Brain microvascular endothelial cell (primary cell): ENCODE data around the gene NLRP5.

ENCODE experiments used
- DNase-seq: peaks from one replicate; pipeline ENCODE4 v3.0.0-alpha.2; 2020
- H3K27ac ChIP-seq: fragments of 250-450 bp; sonication (Bioruptor Pico); 2 replicates; pipeline ENCODE4 v1.5.1; 2020; ENCODE audit warnings: mild to moderate bottlenecking, moderate library complexity
- H3K27me3 ChIP-seq: fragments of 250-450 bp; sonication (Bioruptor Pico); replicated peaks from 2 replicates; pipeline ENCODE4 v1.5.1; 2020; ENCODE audit warnings: mild to moderate bottlenecking
- H3K36me3 ChIP-seq: fragments of 250-450 bp; sonication (Bioruptor Pico); replicated peaks from 2 replicates; pipeline ENCODE4 v1.5.1; 2020; ENCODE audit warnings: mild to moderate bottlenecking
- H3K4me3 ChIP-seq: 2 replicates; pipeline ENCODE4 v1.5.1; 2011; ENCODE audit warnings: low read depth, mild to moderate bottlenecking, control low read depth, low read length, moderate library complexity
- in situ Hi-C: cut with HindIII; loops from 2 replicates; pipeline ENCODE4 v1.10.0; 2017; ENCODE audit warnings: low sequenced_read_pairs, low pct_ligation_motif_present
- TF ChIP-seq, protein P1 (sequence below): IDR thresholded peaks from 2 replicates; pipeline ENCODE4 v1.5.1; 2011; ENCODE audit warnings: low read depth, mild to moderate bottlenecking, moderate library complexity, low read length, control low read depth, inconsistent platforms; ENCODE audit errors: missing control alignments

Gene NLRP5

GRCh38 chr19:55958356-55958755 lies 28.2 kb upstream of the NLRP5 start:
- no peak for DNase-seq
- in situ Hi-C loops = no loop called here
- Histone ChIP-seq H3K27ac (no peak overlapping the region), H3K4me3 (no peak overlapping the region), H3K27me3 (no peaks in the 10 kb centered on the region), H3K36me3 (no peaks in the 10 kb centered on the region)
- TF ChIP-seq, protein P1, sequence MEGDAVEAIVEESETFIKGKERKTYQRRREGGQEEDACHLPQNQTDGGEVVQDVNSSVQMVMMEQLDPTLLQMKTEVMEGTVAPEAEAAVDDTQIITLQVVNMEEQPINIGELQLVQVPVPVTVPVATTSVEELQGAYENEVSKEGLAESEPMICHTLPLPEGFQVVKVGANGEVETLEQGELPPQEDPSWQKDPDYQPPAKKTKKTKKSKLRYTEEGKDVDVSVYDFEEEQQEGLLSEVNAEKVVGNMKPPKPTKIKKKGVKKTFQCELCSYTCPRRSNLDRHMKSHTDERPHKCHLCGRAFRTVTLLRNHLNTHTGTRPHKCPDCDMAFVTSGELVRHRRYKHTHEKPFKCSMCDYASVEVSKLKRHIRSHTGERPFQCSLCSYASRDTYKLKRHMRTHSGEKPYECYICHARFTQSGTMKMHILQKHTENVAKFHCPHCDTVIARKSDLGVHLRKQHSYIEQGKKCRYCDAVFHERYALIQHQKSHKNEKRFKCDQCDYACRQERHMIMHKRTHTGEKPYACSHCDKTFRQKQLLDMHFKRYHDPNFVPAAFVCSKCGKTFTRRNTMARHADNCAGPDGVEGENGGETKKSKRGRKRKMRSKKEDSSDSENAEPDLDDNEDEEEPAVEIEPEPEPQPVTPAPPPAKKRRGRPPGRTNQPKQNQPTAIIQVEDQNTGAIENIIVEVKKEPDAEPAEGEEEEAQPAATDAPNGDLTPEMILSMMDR = no peak

GRCh38 chr19:55959996-55960675 lies 26.4 kb upstream of the NLRP5 start:
- H3K4me3 ChIP-seq = no peak overlapping the region
- in situ Hi-C loops = no loop called here
- no peaks in the 10 kb centered on the region for H3K36me3 ChIP-seq
- H3K27ac ChIP-seq = no peak overlapping the region
- no peaks in the 10 kb centered on the region for H3K27me3 ChIP-seq
- TF ChIP-seq, protein P1 = no peak
- no peak for DNase-seq

- in situ Hi-C loops = no loop called here
- H3K27ac ChIP-seq = no peak overlapping the region
- no peak overlapping the region for H3K4me3 ChIP-seq
- no peak for DNase-seq
- no peaks in the 10 kb centered on the region for H3K27me3 ChIP-seq
- no peaks in the 10 kb centered on the region for H3K36me3 ChIP-seq
- TF ChIP-seq, protein P1 = no peak
Observed at GRCh38 chr19:55962186-55962585, 24.4 kb upstream of the NLRP5 start.

- no peaks in the 10 kb centered on the region for H3K27me3 ChIP-seq
- TF ChIP-seq, protein P1 = no peak
- H3K4me3 ChIP-seq = no peak overlapping the region
- in situ Hi-C loops = no loop called here
- H3K36me3 ChIP-seq = no peaks in the 10 kb centered on the region
- no peak overlapping the region for H3K27ac ChIP-seq
- DNase-seq = no peak
Observed at GRCh38 chr19:55973982-55974381, 12.6 kb upstream of the NLRP5 start.

- in situ Hi-C loops = no loop called here
- TF ChIP-seq, protein P1 = no peak
Observed at GRCh38 chr19:55980415-55980814, 6.2 kb upstream of the NLRP5 start.

GRCh38 chr19:55985254-55985653 lies 1.3 kb upstream of the NLRP5 start:
- Histone ChIP-seq H3K27ac (no peak overlapping the region), H3K4me3 (no peak overlapping the region), H3K36me3 (no peaks in the 10 kb centered on the region), H3K27me3 (no peaks in the 10 kb centered on the region)
- TF ChIP-seq, protein P1 = no peak
- DNase-seq = no peak
- in situ Hi-C loops = no loop called here

More at GRCh38 chr19:55980415-55980814, 6.2 kb upstream of the NLRP5 start:
- DNase-seq = no peak
- Histone ChIP-seq H3K27ac (no peak overlapping the region), H3K4me3 (no peak overlapping the region), H3K27me3 (no peaks in the 10 kb centered on the region), H3K36me3 (no peaks in the 10 kb centered on the region)
